Glomerular visceral epithelial cell (primary cell): ENCODE measurements around the gene HTRA3.
A peak's percentile ranks its signal among the peaks of the same experiment; 100 is the strongest.

Experiments
- DNase-seq: peaks from one replicate; pipeline ENCODE4 v3.0.0-alpha.2; 2016; ENCODE audit errors: extremely low spot score

The HTRA3 gene

DNA sequence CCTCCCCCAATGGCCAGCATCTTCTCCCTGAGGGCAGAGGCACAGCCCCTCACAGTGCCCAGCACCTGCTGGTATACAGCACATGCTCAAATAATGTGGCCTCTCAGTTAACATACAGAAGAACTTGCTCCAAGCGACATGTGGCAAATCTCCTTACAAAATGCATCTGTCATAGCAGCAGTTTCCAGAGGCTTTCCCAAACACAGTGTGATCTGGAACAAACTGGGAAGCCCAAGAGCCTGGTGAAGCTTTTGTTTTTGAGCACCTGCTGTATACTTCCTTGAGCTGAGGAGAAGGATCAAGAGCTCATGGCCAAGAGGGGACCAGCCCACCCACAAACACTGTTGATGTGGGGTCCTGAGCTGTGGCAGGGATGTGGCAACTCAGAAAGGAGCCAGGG, 34.8 kb upstream of the HTRA3 start:
- DNase-seq = no peak

DNA sequence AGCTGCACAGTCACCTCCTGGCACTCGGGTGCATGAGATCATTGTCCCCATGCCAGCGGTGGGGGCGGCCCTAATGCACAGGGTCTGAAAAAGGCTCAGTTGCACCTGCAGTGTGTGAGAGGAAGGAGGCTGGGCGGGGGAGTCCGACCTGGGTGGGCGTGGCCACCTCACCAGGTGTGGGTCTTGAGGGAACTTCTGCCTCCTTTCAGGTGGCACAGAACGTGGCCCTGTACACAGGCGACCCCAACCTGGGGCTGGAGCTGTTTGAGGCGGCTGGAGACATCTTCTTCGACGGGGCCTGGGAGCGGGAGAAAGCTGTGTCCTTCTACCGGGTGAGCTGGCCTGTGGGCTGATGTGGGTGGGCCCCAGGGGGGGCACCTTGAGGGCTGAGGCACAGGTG, 34.3 kb upstream of the HTRA3 start:
- DNase-seq = no peak

DNA sequence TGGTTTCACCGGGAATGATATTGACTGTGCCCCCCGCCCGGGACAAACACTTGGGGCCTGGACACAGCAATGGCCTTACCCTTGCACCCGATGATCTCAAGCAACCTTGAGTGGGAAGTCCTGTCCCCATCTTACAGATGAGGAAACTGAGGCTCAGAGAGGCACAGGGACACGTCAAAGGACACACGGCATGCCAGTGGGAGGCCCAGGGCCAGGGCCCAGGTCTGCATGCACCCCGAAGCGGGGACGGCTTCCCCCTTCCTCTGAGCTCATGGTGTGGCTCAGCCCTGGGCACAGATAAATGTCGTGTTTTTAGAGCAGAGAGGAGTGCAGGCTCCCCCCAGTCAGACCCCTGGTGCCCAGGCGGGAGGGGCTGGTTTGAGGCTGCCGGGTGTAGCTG, 33.9 kb upstream of the HTRA3 start:
- DNase-seq = no peak

DNA sequence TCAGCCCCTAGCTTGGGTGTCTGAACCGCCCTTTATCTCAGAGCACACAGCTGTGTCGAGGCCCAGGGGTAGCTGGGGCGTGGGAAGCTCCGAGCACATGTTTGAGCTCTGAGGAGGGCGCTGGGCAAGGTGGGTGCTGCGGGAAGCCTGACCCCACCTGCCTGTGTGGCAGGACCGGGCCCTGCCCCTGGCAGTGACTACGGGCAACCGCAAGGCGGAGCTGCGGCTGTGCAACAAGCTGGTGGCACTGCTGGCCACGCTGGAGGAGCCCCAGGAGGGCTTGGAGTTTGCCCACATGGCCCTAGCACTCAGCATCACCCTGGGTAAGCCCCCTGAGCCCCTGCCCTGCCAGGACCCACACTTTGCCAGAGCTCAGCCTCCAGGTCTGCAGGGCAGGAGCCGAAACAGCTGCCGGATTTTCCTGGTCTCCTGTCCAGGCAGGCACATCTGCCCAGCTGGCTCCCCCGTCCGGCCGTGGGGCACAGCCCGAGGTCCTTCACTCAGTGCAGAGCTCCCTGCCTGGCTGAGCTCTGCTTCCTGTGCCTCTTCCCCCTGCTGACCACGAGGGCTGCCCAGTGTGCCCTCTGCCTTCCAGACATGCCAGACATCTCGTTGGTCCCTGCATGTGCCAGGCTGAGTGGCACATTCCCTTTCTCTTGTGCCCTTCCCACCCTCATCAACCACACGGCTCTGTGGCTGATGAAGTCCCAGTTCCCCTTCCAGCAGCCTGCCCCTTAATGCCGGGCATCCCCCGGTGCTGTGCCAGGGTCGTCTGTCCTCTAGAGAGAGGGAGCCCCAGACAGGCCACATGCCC, 33.2 kb upstream of the HTRA3 start:
- DNase-seq = no peak

DNA sequence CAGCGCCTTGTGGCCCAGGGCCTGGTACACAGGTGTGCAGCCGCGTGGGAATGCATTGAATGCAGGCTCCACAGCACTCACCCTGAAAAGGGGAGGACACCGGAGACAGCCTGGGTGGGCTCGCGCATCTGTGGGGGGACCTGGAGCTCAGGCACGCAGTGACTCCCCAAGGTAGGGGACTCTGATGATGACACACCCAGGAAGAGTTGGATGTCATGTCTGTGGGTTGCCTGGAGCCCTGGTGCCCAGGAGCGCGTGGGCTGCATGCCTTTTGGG, 32.7 kb upstream of the HTRA3 start:
- DNase-seq = no peak

DNA sequence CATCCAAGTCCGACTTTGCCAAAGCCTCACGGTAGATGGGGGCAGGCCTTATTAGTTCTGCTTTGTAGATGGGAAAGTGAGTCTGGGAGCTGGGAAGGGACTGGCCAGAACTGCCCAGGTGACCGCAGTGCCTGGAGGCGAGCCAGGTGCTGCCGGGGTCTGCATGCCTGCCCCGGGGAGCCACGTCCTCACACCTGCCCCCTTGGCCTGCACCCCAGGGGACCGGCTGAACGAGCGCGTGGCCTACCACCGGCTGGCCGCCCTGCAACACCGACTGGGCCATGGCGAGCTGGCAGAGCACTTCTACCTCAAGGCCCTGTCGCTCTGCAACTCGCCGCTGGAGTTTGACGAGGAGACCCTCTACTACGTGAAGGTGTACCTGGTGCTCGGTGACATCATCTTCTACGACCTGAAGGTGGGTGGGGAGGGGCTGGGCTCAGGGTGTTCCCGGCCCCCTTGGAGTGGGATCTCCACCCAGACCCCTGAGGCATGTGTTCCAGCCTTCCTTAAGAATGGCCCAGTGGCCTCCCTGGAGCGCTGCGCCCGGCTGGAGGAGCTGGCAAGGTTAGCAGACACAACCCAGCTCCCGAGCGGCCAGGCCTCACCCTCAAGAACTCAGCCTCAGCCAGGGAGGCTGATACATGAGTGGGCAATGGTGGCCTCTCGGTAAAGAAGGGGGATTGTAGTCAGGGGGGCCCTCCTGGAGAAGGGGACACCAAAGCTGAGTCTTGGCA, 32.1 kb upstream of the HTRA3 start:
- DNase-seq = no peak

DNA sequence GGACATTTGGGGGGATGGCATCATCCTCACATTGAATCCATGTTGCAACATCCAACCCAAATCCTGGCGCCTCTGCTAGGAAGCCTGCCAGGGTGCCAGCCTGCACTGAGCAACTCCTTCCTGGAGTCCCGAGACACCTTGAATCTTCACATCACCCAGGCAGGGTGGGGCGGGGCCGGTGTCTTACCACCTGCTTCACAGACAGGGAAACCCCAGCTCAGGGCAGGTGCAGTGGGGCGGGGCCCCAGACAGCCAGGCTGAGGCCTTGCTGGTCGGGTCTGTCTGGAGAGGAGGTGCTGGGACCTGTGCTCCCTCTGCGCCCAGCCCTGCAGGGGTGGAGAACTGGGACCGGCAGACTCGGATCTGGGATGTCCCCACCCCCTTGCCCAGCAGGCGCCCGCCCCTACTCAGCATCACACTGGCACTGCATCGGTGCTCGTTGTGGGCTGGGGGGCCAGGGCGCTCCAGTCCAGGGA, 31.5 kb upstream of the HTRA3 start:
- DNase-seq = no peak

DNA sequence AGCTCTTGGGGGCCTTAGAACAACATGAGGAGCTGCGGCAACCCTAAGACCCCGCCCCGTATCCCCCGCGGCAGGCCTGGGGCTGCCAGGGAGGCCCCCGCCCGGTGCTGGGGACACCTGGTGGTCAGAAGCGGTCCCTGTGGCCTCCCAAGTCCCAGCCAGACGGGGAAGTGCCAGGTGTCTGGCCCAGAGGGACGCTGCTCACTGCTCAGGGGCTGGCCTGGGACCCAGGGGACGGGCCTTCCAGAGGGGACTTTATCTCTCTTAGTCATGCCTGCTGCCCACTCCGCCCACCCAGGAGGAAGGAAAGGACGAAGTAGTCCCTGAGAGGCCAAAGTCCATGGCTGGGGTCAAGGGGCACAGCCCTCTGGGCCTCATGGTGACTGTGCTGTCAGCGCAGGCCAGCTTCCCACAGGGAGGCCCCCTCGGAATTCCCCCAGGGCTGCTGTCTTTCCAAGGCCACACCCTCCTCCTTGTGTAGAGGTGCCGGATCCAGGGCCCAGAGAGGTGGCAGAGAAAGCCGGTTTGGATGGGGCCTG, 31.0 kb upstream of the HTRA3 start:
- DNase-seq = no peak

DNA sequence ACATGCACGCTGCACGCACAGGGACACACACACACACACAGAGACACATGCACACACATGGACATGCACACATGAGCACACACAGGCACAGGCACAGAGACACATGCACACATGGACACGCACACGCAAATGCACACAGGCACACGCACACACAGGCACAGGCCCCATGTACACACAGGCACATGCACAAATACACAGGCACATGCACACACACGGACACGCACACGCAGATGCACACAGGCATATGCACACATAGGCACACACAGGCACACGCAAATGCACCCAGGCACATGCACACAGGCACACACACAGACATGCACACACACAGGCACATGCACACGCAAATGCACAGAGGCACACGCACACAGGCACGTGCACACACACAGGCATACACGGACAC, 30.3 kb upstream of the HTRA3 start:
- DNase-seq = no peak

DNA sequence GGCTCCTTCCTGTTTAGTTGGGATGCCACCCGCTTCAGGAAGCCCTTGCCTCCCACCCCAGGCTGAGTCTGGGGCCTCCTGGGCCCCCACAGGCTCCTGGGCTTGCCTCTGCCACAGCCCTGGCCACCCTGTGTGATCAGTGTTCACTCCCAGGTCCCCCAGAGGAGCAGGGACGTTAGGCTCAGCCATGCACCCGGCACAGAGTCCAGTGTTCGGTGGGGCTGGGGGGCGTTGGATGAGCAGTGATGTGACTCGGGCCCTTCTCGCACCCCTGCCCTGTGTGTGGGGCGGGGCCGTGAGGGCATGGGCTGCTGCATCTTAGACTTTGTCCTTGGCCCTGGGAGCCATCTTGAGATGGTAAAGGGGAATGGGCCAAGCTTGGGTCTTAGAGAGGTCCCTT, 29.9 kb upstream of the HTRA3 start:
- no peak for DNase-seq

DNA sequence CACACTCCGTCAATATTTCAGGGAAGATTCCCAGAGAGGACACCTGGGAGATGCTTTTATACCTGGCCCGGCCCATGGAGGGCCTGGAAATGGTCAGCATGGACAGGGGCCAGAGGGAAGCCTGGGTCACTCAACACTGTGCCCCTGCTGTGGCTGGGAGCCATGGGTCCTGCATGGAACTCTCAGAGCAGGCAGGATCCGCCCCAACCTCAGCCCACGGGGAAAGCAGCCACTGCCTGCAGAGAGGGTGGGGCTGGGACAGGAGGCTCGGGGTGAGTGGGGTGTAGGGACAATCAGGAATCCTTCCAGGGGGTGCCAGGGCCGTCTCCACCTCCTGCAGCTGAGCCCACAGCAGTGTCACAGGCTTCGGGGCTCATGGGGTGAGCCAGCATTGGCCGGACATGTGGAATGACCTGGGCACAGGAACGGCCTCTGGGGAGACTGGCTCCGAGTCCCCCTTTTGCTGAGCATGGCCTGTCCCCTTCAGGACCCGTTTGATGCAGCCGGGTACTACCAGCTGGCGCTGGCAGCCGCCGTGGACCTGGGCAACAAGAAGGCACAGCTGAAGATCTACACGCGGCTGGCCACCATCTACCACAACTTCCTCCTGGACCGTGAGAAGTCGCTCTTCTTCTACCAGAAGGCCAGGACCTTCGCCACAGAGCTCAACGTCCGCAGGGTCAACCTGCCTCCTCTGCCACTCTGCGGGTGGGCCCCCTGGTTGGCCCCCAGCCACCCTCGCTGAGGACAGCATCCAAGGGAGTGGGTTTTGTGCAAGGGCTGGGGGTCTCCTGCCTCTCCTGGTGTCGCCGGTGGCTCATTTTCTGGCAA, 29.1 kb upstream of the HTRA3 start:
- no peak for DNase-seq

DNA sequence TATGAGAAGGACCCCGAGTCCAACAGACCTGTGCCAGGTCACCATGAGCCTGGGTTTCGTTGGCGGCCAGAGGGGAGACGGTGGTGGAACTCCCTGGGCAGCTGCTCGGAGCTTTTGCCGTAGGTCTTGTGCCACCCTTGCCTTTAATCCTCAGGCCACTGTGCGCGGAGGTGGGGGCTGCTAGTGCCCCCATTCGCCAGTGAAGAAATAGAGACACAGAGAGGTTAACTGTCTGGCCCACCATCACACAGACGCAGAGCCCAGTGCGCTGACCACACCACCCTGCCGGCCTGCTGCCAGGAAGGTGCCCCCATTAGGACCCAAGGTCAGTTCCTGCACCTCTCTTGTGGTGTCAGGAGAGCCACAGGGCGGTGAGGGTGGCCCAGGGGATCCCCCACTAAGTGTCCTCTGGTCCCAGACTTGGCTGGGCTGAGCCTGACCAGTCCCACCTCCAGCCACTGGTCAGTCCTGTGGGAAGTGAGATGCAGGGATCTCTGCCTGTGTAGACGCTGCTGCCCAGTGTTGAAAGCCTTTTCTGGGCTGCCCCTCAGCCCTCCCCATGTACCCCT, 28.3 kb upstream of the HTRA3 start:
- no peak for DNase-seq

DNA sequence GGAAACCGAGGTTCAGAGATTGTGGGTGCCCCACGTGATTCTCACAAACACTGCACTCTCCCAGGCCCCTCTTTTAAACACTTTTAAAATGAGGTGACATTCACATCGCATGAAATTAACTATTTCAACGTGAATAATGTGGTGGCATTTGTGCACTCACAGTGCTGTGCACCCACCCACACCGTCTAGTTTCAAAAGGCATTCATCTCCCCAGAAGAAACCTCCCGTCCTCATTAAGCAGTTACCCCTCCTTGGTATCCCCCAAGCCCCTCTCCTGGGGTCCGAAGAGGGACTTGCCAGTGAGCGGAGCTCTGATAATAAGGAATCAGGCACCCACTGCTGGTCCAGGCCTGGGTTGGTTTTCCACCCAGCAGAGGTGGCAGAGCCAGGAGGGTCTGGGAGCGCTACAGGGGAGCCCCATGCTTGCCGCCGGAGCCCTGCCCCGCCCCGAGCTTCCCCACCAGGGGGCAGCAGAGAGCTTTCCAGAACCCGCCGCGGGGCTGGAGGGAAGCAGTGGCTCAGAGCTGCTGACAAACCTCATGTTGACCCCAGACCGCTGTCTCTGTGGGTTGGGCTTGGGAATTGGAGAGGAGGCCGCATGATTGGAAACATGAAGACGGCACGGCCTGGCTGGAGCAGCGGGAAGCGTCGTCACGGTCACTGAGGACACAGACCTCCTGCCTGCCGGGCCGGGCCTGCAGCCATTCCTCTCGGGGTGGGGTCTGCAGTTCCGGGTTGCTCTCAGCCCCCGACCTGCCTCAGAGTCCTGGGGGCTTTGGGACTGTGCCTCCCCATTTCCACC, 27.5 kb upstream of the HTRA3 start:
- peak; percentile 85 for DNase-seq

DNA sequence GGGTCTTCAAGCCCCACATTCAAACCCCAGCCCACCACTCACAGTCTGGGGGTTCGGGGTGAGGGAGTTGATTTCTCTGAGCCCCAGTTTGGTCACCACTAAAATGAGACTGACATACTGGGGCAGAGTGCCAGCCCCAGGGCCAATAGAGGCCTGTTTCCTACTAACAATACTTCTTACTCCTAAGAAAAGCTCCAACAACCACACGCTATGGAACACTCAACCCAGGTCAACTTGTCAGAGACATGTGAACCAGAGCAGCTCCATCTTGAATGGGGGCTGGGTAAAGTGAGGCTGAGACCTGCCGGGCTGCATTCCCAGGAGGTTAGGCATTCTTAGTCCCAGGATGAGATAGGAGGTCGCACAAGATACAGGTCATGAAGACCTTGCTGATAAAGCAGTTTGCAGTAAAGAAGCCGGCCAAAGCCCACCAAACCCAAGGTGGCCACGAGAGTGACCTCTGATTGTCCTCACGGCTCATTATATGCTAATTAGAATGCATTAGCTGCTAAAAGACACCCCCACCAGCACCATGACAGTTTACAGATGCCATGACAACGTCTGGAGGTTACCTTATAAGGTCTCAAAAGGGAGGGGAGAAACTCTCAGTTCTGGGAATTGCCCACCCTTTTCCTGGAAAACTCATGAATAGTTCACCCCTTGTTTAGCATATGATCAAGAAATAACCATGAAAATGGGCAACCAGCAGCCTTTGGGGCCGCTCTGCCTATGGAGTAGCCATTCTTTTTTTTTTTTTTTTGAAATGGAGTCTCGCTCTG, 26.6 kb upstream of the HTRA3 start:
- no peak for DNase-seq

DNA sequence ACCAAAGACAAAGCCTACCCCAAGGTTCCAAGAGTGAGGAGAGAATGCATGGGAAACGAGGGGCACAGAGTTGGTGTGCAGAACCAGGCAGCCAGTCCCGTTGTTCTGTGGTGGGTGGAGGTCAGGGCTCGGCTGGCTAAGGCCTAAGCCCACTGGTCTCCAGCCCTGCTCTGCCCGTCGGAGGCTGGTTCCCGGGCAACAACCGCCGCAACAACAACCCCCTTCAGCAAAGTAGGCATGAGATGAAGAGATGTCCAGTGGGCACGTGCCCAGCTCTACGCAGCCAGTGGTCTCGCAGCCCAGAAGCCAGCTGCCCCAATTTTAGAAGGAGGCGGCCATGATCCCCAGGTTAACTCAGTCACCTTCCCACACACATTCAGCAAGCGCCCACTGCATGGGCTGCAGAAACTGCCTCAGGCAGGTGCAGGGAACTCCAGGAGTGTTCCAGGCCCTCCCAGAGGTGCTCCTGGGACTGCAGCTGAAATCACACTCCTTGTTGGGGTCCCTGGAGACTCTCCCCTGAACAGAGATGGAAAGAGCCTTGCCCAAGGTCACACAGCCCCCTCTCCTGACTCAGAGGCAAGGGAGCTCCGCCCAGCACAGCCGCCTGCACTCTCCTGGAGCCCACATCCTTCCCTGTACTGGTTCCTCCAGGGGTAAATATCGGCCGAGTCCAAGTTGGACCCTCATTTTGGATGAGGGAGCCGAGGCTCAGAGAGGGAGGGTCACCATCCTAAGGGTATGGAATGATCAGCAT, 25.4 kb upstream of the HTRA3 start:
- DNase-seq = no peak

DNA sequence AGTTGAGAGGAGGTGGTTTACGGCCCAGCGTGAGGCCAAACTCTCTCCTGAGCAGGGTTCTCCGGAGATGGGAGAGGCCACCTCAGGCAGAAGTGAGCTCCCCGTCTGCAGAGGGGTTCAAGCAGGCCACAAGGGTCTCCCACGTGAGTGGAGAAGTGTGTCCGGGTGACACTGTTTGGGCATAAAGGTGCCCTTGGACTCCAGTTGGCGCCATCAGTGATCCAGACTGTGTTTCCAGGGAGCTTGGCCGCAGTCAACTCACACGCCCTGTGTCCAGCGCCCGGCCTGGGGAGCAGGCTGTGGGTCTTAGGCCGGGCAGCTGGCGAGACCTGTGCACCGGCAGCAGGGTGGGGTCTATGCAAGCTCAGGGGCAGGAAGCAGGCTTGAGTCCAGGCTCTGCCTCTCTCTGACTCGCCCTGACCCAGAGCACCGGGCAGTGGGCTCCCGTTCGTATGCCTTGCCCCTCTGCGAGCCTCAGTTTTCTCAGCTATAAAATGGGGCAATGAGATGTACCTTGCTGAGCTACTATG, 24.6 kb upstream of the HTRA3 start:
- no peak for DNase-seq

DNA sequence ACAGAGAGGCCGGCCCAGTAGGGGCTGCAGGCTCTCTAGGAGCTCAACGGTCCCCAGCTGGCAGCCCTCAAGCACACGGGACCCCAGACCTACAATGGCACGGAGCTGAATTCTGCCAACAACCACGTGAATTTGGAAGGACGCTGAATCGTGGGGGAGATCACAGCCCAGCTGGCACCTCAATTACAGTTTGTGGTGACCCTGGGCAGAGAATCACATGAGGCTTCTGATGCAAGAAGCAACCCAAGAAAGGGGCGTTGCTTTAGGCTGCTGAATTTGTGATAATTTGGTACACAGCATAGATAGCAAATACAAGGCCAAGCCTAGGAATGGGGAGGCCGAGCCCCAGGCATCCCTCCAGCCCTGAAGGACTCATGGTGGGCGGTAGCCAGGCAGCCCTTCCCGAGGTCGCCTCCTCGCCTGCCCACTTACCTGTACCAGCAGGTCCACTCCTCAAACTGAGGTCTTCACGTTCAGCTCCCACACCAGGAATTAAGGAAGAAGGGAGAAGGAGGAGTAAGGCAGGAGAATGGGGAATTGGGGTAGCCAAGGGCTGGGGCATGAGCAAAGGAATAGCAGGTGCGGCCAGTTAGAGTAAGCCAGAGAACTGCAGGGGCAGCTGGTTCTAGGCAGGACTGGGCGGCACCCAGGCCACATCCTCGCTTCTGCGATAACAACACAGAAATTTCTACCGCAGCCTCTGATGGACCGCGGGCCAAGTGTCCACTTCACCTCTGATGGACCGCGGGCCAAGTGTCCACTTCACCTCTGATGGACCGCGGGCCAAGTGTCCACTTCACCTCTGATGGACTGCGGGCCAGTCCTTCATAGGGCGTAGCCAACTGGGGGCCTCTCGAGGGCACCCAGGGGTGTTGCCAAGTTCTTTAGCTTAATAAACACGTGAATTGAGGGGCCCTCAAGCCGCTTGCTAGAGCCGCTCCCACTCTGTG, 23.4 kb upstream of the HTRA3 start:
- DNase-seq = no peak
